WI38 (cell line): ENCODE data around the gene TBX18.

Experiments used
- H3K4me3 ChIP-seq: 2 replicates; pipeline ENCODE4 v1.5.1; 2011; ENCODE audit warnings: low read depth, mild to moderate bottlenecking, control low read depth, low read length
- CTCF ChIP-seq: IDR thresholded peaks from 2 replicates; pipeline ENCODE4 v1.5.1; 2012; ENCODE audit warnings: low read depth, mild to moderate bottlenecking, control low read depth, low read length

Gene TBX18

GRCh38 chr6:84657025-84657424, 107.4 kb downstream of the TBX18 start:
- no peak for TF ChIP-seq CTCF
- no peak overlapping the region for H3K4me3 ChIP-seq

- no peak overlapping the region for H3K4me3 ChIP-seq
- no peak for TF ChIP-seq CTCF
These were observed 111.3 kb downstream of the TBX18 start for GRCh38 chr6:84653027-84653551.

GRCh38 chr6:84652356-84653026, 111.9 kb downstream of the TBX18 start:
- no peak for TF ChIP-seq CTCF
- H3K4me3 ChIP-seq = no peak overlapping the region

GRCh38 chr6:84651583-84651982, 112.8 kb downstream of the TBX18 start:
- no peak for TF ChIP-seq CTCF
- H3K4me3 ChIP-seq = no peak overlapping the region

GRCh38 chr6:84648444-84648843, 116.0 kb downstream of the TBX18 start:
- TF ChIP-seq CTCF = no peak
- no peak overlapping the region for H3K4me3 ChIP-seq

- no peak for TF ChIP-seq CTCF
- no peak overlapping the region for H3K4me3 ChIP-seq
These were observed 118.7 kb downstream of the TBX18 start for GRCh38 chr6:84645563-84646266.

GRCh38 chr6:84645000-84645399, 119.4 kb downstream of the TBX18 start:
- no peak overlapping the region for H3K4me3 ChIP-seq

More at GRCh38 chr6:84645000-84645399, 119.4 kb downstream of the TBX18 start:
- TF ChIP-seq CTCF = no peak
